HG03558 (cell line): ENCODE data around the gene ST3GAL3.
"Not testable (repeated sequence)": the region's sequence is repeated elsewhere in the genome, so short reads cannot be mapped to it uniquely, and the experiment has no call there.

Experiments
- ATAC-seq: cut with Tn5 transposase; IDR thresholded peaks from one replicate; pipeline ENCODE4 v1.9.1; 2021; ENCODE audit warnings: moderate number of reproducible peaks; ENCODE audit not compliant: unreplicated experiment; ENCODE audit errors: extremely low read depth

The ST3GAL3 gene

GRCh38 chr1:43750083-43750482 lies 42.7 kb downstream of the ST3GAL3 start:
- no peak for ATAC-seq

- ATAC-seq = no peak
Observed at GRCh38 chr1:43753422-43753821, 46.1 kb downstream of the ST3GAL3 start.

- ATAC-seq = no peak
Observed at GRCh38 chr1:43754892-43755291, 47.6 kb downstream of the ST3GAL3 start.

GRCh38 chr1:43757343-43758053 lies 50.2 kb downstream of the ST3GAL3 start:
- ATAC-seq = no peak

GRCh38 chr1:43760745-43761317 lies 53.5 kb downstream of the ST3GAL3 start:
- no peak for ATAC-seq

- no peak for ATAC-seq
Observed at GRCh38 chr1:43763497-43763973, 56.2 kb downstream of the ST3GAL3 start.

- ATAC-seq = no peak
Observed at GRCh38 chr1:43764581-43764980, 57.2 kb downstream of the ST3GAL3 start.

- no peak for ATAC-seq
Observed at GRCh38 chr1:43766086-43766784, 58.9 kb downstream of the ST3GAL3 start.

- ATAC-seq = no peak
Observed at GRCh38 chr1:43766818-43767525, 59.6 kb downstream of the ST3GAL3 start.

- no peak for ATAC-seq
Observed at GRCh38 chr1:43768168-43768567, 60.8 kb downstream of the ST3GAL3 start.

- ATAC-seq = no peak
Observed at GRCh38 chr1:43769350-43769908, 62.1 kb downstream of the ST3GAL3 start.

GRCh38 chr1:43770111-43770510 lies 62.8 kb downstream of the ST3GAL3 start:
- ATAC-seq = no peak

GRCh38 chr1:43772978-43773377 lies 65.6 kb downstream of the ST3GAL3 start:
- no peak for ATAC-seq

- no peak for ATAC-seq
Observed at GRCh38 chr1:43773821-43774220, 66.5 kb downstream of the ST3GAL3 start.

GRCh38 chr1:43774359-43774758 lies 67.0 kb downstream of the ST3GAL3 start:
- no peak for ATAC-seq

GRCh38 chr1:43776043-43776761 lies 68.9 kb downstream of the ST3GAL3 start:
- no peak for ATAC-seq

- ATAC-seq = not testable (repeated sequence)
Observed at GRCh38 chr1:43777916-43778315, 70.6 kb downstream of the ST3GAL3 start.

GRCh38 chr1:43779266-43779665 lies 71.9 kb downstream of the ST3GAL3 start:
- ATAC-seq = no peak

- ATAC-seq = no peak
Observed at GRCh38 chr1:43779805-43780403, 72.6 kb downstream of the ST3GAL3 start.
